ENCODE data around the gene CDC25A. TPM values are rescaled to one million over a fixed set of nuclear protein-coding genes. Genes with fewer than 3 reads are reported as not detected.

CDC25A gene
- total RNA-seq, 4 donors from 2014 or later: 1.7 to 7.6 (median 4.8) TPM

GRCh38 chr3:48151807-48152427, 36.3 kb downstream of the CDC25A start:
- TF ChIP-seq POLR2AphosphoS5 (IDR thresholded peaks at IDR 0.05) (no peak), CTCF (IDR thresholded peaks at IDR 0.05) (peak in 1 of 5 experiments; percentile 5), POLR2A (IDR thresholded peaks at IDR 0.05) (no peak), EP300 (IDR thresholded peaks at IDR 0.05; ENCODE audit: low read depth) (no peak)
- WGBS, 2 donors (ENCODE audit: low coverage in 1 of 2): 0 to 37% methylated on average over 1 to 8 of the region's 8 CpGs
- H3K4me3 ChIP-seq: no peak overlapping the region
- H3K27me3 ChIP-seq: no peaks in the 10 kb centered on the region
- in situ Hi-C loops (cut with MboI; ENCODE audit: low pct_ligation_motif_present in 1 of 4, low pct_unique_long_range_greater_than_20kb in 1 of 4, low sequenced_read_pairs in 3 of 4) (loop anchor here (5.0 to 25.0 kb wide), 4 partner anchors 315 to 615 kb away; no protein-coding TSS in a partner anchor), intact Hi-C loops (cut with DNase I; ENCODE audit: low total_unique reads) (loop anchor here (10.0 kb wide), 1 partner anchor 157 kb away; no protein-coding TSS in a partner anchor)
- no peak for DNase-seq
- no peaks in the 10 kb centered on the region for H3K9me3 ChIP-seq
- H3K36me3 ChIP-seq: no peaks in the 10 kb centered on the region
- H3K27ac ChIP-seq: peak overlapping the region in 1 of 4 donors; percentile 30
- peaks cover 0 to 9% (median 4%) of the 10 kb centered on the region in 4 donors for H3K4me1 ChIP-seq

GRCh38 chr3:48151058-48151806, 37.0 kb downstream of the CDC25A start:
- in situ Hi-C loops (cut with MboI; ENCODE audit: low pct_ligation_motif_present in 1 of 4, low pct_unique_long_range_greater_than_20kb in 1 of 4, low sequenced_read_pairs in 3 of 4): loop anchor here (5.0 to 25.0 kb wide), 4 partner anchors 314 to 614 kb away; no protein-coding TSS in a partner anchor
- TF ChIP-seq EP300 (IDR thresholded peaks at IDR 0.05; ENCODE audit: low read depth): no peak
- TF ChIP-seq POLR2A (IDR thresholded peaks at IDR 0.05): no peak
- TF ChIP-seq CTCF (IDR thresholded peaks at IDR 0.05): peak; percentile 74 to 85 (median 74)
- TF ChIP-seq POLR2AphosphoS5 (IDR thresholded peaks at IDR 0.05): no peak
- DNase-seq: peak; percentile 80
- intact Hi-C loops (cut with DNase I; ENCODE audit: low total_unique reads): loop anchor here (10.0 kb wide), 1 partner anchor 156 kb away; no protein-coding TSS in a partner anchor
- Histone ChIP-seq H3K4me1 (peaks cover 0 to 9% (median 4%) of the 10 kb centered on the region in 4 donors), H3K27ac (peak overlapping the region; percentile 30 to 40 (median 35)), H3K36me3 (no peaks in the 10 kb centered on the region), H3K9me3 (no peaks in the 10 kb centered on the region), H3K4me3 (no peak overlapping the region), H3K27me3 (no peaks in the 10 kb centered on the region)
- WGBS, 2 donors (ENCODE audit: low coverage in 1 of 2): 39 to 57% methylated on average over 6 to 8 of the region's 8 CpGs

GRCh38 chr3:48143992-48144391, 44.2 kb downstream of the CDC25A start:
- TF ChIP-seq EP300 (IDR thresholded peaks at IDR 0.05; ENCODE audit: low read depth) (no peak), POLR2AphosphoS5 (IDR thresholded peaks at IDR 0.05) (no peak), POLR2A (IDR thresholded peaks at IDR 0.05) (no peak), CTCF (IDR thresholded peaks at IDR 0.05) (no peak)
- in situ Hi-C loops (cut with MboI; ENCODE audit: low pct_ligation_motif_present in 1 of 4, low pct_unique_long_range_greater_than_20kb in 1 of 4, low sequenced_read_pairs in 3 of 4) (no loop called here), intact Hi-C loops (cut with DNase I; ENCODE audit: low total_unique reads) (no loop called here)
- DNase-seq: no peak
- Histone ChIP-seq H3K36me3 (no peaks in the 10 kb centered on the region), H3K27ac (no peak overlapping the region), H3K4me3 (no peak overlapping the region), H3K4me1 (no peaks in the 10 kb centered on the region), H3K9me3 (no peaks in the 10 kb centered on the region), H3K27me3 (no peaks in the 10 kb centered on the region)
- 89% methylated on average over 5 of the region's 5 CpGs; no CpG with 5 or more reads in 1 of the 2 donors for WGBS, 2 donors (ENCODE audit: low coverage in 1 of 2)

GRCh38 chr3:48143567-48143966, 44.6 kb downstream of the CDC25A start:
- in situ Hi-C loops (cut with MboI; ENCODE audit: low pct_ligation_motif_present in 1 of 4, low pct_unique_long_range_greater_than_20kb in 1 of 4, low sequenced_read_pairs in 3 of 4): no loop called here
- no peak for DNase-seq

More at GRCh38 chr3:48143567-48143966, 44.6 kb downstream of the CDC25A start:
- Histone ChIP-seq H3K4me3 (no peak overlapping the region), H3K9me3 (no peaks in the 10 kb centered on the region), H3K27me3 (no peaks in the 10 kb centered on the region), H3K4me1 (no peaks in the 10 kb centered on the region), H3K27ac (no peak overlapping the region), H3K36me3 (no peaks in the 10 kb centered on the region)
- WGBS, 2 donors (ENCODE audit: low coverage in 1 of 2): 95% methylated on average over 3 of the region's 3 CpGs; no CpG with 5 or more reads in 1 of the 2 donors
- no peak for TF ChIP-seq POLR2A (IDR thresholded peaks at IDR 0.05)
- no peak for TF ChIP-seq EP300 (IDR thresholded peaks at IDR 0.05; ENCODE audit: low read depth)
- no peak for TF ChIP-seq POLR2AphosphoS5 (IDR thresholded peaks at IDR 0.05)
- TF ChIP-seq CTCF (IDR thresholded peaks at IDR 0.05): no peak
- intact Hi-C loops (cut with DNase I; ENCODE audit: low total_unique reads): no loop called here
